Measurements from ENCODE around the gene RNF44. TPM values are rescaled to one million over a fixed set of nuclear protein-coding genes. Genes with fewer than 3 reads are reported as not detected.

RNF44 gene
- total and polyA plus RNA-seq, 2 of the 4 experiments (the other 2 are of a cell fraction) = 0.54 to 12.4 TPM

DNA sequence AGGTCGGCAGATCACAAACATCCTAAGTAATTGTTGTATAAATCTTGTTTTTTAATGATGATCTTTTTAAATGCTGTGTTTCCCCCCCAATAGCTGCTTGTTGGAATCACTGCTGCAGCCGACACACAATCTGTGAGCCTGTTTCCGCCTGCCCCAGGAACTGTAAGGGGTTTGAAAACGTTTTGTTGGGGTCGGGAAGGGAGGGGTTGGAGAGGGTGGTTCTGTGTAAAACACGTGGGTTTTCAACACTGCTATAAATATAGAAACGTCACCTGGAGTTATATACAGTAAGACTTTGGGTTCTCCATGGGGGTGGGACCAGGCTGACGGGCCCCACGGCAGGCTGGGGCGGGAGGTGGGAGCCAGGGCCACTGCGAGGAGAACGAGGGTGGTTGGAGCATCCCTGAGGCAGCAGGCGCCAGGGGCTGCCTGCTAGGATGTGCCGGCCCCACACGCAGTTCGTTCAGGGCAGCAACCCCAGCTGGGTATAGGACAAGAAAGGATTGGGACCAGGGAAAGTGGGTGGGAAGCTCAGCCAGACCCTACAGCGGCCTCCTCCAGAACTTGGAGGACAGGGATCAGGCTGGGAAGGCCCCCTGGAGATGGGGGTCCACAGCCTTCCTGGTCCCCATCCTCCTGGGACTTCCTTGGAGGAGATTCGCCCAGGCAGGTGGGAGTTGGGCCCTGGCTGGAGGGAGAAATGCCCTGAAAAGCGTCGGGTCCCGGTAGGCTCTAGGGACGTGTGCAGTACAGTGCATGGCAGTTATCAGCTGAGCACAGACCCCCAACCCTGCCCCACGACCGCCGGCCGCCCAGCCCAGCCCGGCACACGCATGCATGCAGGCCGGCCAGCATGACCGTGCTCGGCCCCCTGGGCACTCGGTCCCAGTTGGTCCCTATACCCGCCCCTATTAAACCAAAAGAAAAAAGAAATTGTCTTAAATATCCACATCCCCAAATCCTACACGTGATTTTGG is 9.7 kb downstream of the RNF44 start:
- peaks cover 43% of the 10 kb centered on the region for H3K36me3 ChIP-seq (ENCODE audit: control insufficient read depth, insufficient read depth, low read length)
- H2BK120ac ChIP-seq (ENCODE audit: low read depth, low read length) = no peak overlapping the region
- POLR2A ChIA-PET (ENCODE audit: unreplicated experiment) = no interaction called here
- H3K4me1 ChIP-seq (ENCODE audit: control insufficient read depth, insufficient read depth, low read length) = peaks cover 2% of the 10 kb centered on the region; the same call in 1 of the 2 replicates
- no peak overlapping the region for H2BK20ac ChIP-seq (ENCODE audit: low read depth, low read length)
- H3K4me2 ChIP-seq (ENCODE audit: low read depth, low read length) = no peak overlapping the region
- H3K4ac ChIP-seq (ENCODE audit: low read depth, low read length) = no peak overlapping the region
- ATAC-seq (ENCODE audit: low read depth) (no peak), DNase-seq (no peak)
- no peak overlapping the region for H4K5ac ChIP-seq (ENCODE audit: low read depth, low read length)
- peaks cover 0 to 12% of the 10 kb centered on the region in 2 experiments; a peak in 1 of 4 replicates for H3K79me1 ChIP-seq (ENCODE audit: low read depth in 1 of 2, low read length in 2 of 2)
- no peaks in the 10 kb centered on the region; the same call in 1 of the 2 replicates for H4K20me1 ChIP-seq (ENCODE audit: insufficient read depth, low read length)
- WGBS, 2 experiments (ENCODE audit: extremely low coverage in 2 of 2, insufficient read length in 1 of 2) = 94% methylated on average over 18 of the region's 34 CpGs; no CpG with 5 or more reads in 1 of the 2 experiments
- in situ Hi-C loops (cut with MboI; ENCODE audit: low sequenced_read_pairs) (no loop called here), dilution Hi-C loops (cut with HindIII; ENCODE audit: low sequenced_read_pairs, unreplicated experiment) (no loop called here), intact Hi-C loops (cut with micrococcal nuclease) (no loop called here)
- no peak overlapping the region for H4K8ac ChIP-seq (ENCODE audit: low read depth in 2 of 2, low read length in 2 of 2)
- H4K91ac ChIP-seq (ENCODE audit: insufficient read depth, low read depth, low read length) = no peak overlapping the region
- H3K23ac ChIP-seq (ENCODE audit: low read depth, low read length) = no peak overlapping the region
- H3K4me3 ChIP-seq (ENCODE audit: insufficient read depth, low read depth, low read length) = no peak overlapping the region
- no peak overlapping the region for H3K18ac ChIP-seq (ENCODE audit: low read depth, low read length)
- H2AFZ ChIP-seq (replicated peaks; ENCODE audit: low read length, poor library complexity) = no peak overlapping the region
- H3K27ac ChIP-seq (ENCODE audit: insufficient read depth, low read length) = no peak overlapping the region
- no peak overlapping the region for H2BK15ac ChIP-seq (ENCODE audit: low read depth, low read length)
- H2BK5ac ChIP-seq (ENCODE audit: low read depth, low read length, poor library complexity, severe bottlenecking) = no peak overlapping the region
- CTCF ChIA-PET = no interaction called here
- no peaks in the 10 kb centered on the region for H3K9me1 ChIP-seq (ENCODE audit: insufficient read depth, low read length)
- no peaks in the 10 kb centered on the region for H3K9me3 ChIP-seq (ENCODE audit: control insufficient read depth, insufficient read depth, low read length)
- no peak overlapping the region for H3K14ac ChIP-seq (replicated peaks; ENCODE audit: low read depth, low read length)
- H3K9ac ChIP-seq (ENCODE audit: low read depth, low read length) = no peak overlapping the region
- H2AK9ac ChIP-seq (replicated peaks; ENCODE audit: low read depth, low read length, poor library complexity) = no peak overlapping the region
- TSS peak; percentile 68 for BruUV-seq (replicated peaks)
- H2AK5ac ChIP-seq (ENCODE audit: low read depth, low read length) = no peak overlapping the region
- no peak overlapping the region for H3K56ac ChIP-seq (ENCODE audit: extremely low read depth, insufficient read depth, low read length)
- no peaks in the 10 kb centered on the region for H3K27me3 ChIP-seq (ENCODE audit: control insufficient read depth, insufficient read depth, low read length)
- no peak for TF ChIP-seq MXI1 (IDR thresholded peaks at IDR 0.05; ENCODE audit: borderline replicate concordance, low read depth, low read length)
- no peak for TF ChIP-seq ELK1 (IDR thresholded peaks at IDR 0.05; ENCODE audit: borderline replicate concordance, low read depth, low read length)
- no peak for TF ChIP-seq RFX5 (IDR thresholded peaks at IDR 0.05; ENCODE audit: low read depth, low read length)
- TF ChIP-seq BHLHE40 (IDR thresholded peaks at IDR 0.05; ENCODE audit: low read depth, low read length) = no peak
- TF ChIP-seq RCOR1 (IDR thresholded peaks at IDR 0.05; ENCODE audit: insufficient replicate concordance, low read length) = no peak
- no peak for TF ChIP-seq MAFK (IDR thresholded peaks at IDR 0.05; ENCODE audit: low read depth, low read length)
- TF ChIP-seq NFE2L2 (IDR thresholded peaks at IDR 0.05; ENCODE audit: low read depth, low read length) = no peak
- no peak for TF ChIP-seq MAZ (IDR thresholded peaks at IDR 0.05; ENCODE audit: borderline replicate concordance, low read depth, low read length)
- TF ChIP-seq USF2 (IDR thresholded peaks at IDR 0.05; ENCODE audit: low read depth, low read length) = no peak
- TF ChIP-seq POLR2A (IDR thresholded peaks at IDR 0.05; ENCODE audit: low read depth, low read length) = no peak
- no peak for TF ChIP-seq CEBPB (IDR thresholded peaks at IDR 0.05; ENCODE audit: low read depth, low read length)
- TF ChIP-seq SMC3 (IDR thresholded peaks at IDR 0.05; ENCODE audit: low read depth, low read length) = no peak
- TF ChIP-seq CTCF (conservative IDR thresholded peaks at IDR 0.05; ENCODE audit: low read depth, low read length) = no peak
- no peak for TF ChIP-seq FOS (IDR thresholded peaks at IDR 0.05; ENCODE audit: low read depth, low read length)

Measured in IMR-90 (cell line).